OCI-LY7 (cell line): ENCODE measurements around the gene CUX1. TPM values are rescaled to one million over a fixed set of nuclear protein-coding genes. Genes with fewer than 3 reads are reported as not detected.

Experiments used
- BruUV-seq: library from RNA; stranded (reverse); fragments of 400-500 nt; replicated peaks from 2 replicates; lab custom pipeline; 2021; lab: Mats Ljungman, UMichigan
- CTCF ChIA-PET: fragments of 300-600 bp; sonication (Branson Sonifier 250); formaldehyde crosslinking; loops from one replicate; lab custom pipeline; 2022; ENCODE audit warnings: antibody characterized with exemption; ENCODE audit not compliant: unreplicated experiment; lab: Charles Lee
- POLR2A ChIA-PET: fragments of 300-600 bp; sonication (Branson Sonifier 250); formaldehyde crosslinking; loops from one replicate; lab custom pipeline; 2022; ENCODE audit warnings: antibody characterized with exemption; lab: Charles Lee
- DNase-seq: peaks from one replicate; pipeline ENCODE4 v3.0.0-alpha.2; 2015; ENCODE audit warnings: low spot score
- H2AFZ ChIP-seq: fragments of 200-600 bp; sonication (generic), shearing (Covaris generic); 2 replicates; pipeline ENCODE4 v1.6.1; 2014; ENCODE audit warnings: mild to moderate bottlenecking, antibody characterized with exemption, low read length, moderate library complexity
- H3K27ac ChIP-seq: fragments of 200-600 bp; sonication (generic); 2 replicates; pipeline ENCODE4 v1.5.1; 2014; ENCODE audit warnings: mixed run types, low read depth, mild to moderate bottlenecking, moderate library complexity, low read length, inconsistent platforms; ENCODE audit not compliant: poor library complexity, severe bottlenecking
- H3K36me3 ChIP-seq: fragments of 200-600 bp; sonication (generic); 2 replicates; pipeline ENCODE4 v1.6.1; 2014; ENCODE audit warnings: mild to moderate bottlenecking, antibody characterized with exemption, low read length, moderate library complexity, mixed read lengths; ENCODE audit not compliant: insufficient read depth
- H3K4me1 ChIP-seq: fragments of 200-600 bp; sonication (generic); 2 replicates; pipeline ENCODE4 v1.5.1; 2014; ENCODE audit warnings: mild to moderate bottlenecking, low read length; ENCODE audit not compliant: insufficient read depth, poor library complexity, severe bottlenecking
- H3K4me2 ChIP-seq: fragments of 200-600 bp; sonication (generic); 2 replicates; pipeline ENCODE4 v1.6.1; 2014; ENCODE audit warnings: mild to moderate bottlenecking, low read length
- H3K4me3 ChIP-seq: fragments of 200-600 bp; sonication (generic); 2 replicates; pipeline ENCODE4 v1.5.1; 2014; ENCODE audit warnings: mild to moderate bottlenecking, low read depth, low read length; ENCODE audit not compliant: poor library complexity, severe bottlenecking
- H3K79me2 ChIP-seq: fragments of 200-600 bp; sonication (generic); 2 replicates; pipeline ENCODE4 v1.6.1; 2016; ENCODE audit warnings: low read depth, mild to moderate bottlenecking, low read length, moderate library complexity, mixed read lengths; ENCODE audit not compliant: insufficient read depth
- H3K9me2 ChIP-seq: fragments of 200-600 bp; sonication (generic); 2 replicates; pipeline ENCODE4 v1.6.1; 2016; ENCODE audit warnings: mild to moderate bottlenecking, low read length, mixed read lengths; ENCODE audit not compliant: insufficient read depth
- H3K9me3 ChIP-seq: fragments of 200-600 bp; sonication (generic); 2 replicates; pipeline ENCODE4 v1.6.1; 2014; ENCODE audit warnings: mild to moderate bottlenecking, mixed run types, low read length, mixed read lengths
- H4K20me1 ChIP-seq: fragments of 200-600 bp; sonication (generic); 2 replicates; pipeline ENCODE4 v1.6.1; 2014; ENCODE audit warnings: mild to moderate bottlenecking, antibody characterized with exemption, low read length, moderate library complexity, mixed read lengths; ENCODE audit not compliant: insufficient read depth
- EZH2phosphoT487 ChIP-seq: fragments of 200-600 bp; sonication (generic); IDR thresholded peaks from 2 replicates; pipeline ENCODE4 v1.6.1; 2018; ENCODE audit warnings: low read depth, borderline replicate concordance, mild to moderate bottlenecking, mixed run types, antibody characterized with exemption, low read length, moderate library complexity, mixed read lengths
- intact Hi-C: fragments of 100-400 bp; cut with micrococcal nuclease; formaldehyde crosslinking; loops from one replicate; pipeline ENCODE4 v1.10.0; 2022; ENCODE audit not compliant: unreplicated experiment
- total RNA-seq, 2 experiments: library from RNA; depleted of rRNA in 1 of 2; stranded (reverse); fragments of >200 nt in 1 of 2; shearing (Covaris generic) in 1 of 2; gene quantifications; 2 replicates each; pipeline ENCODE4 v1.2.3, GENCODE V29; 2014 to 2022
- TF ChIP-seq, protein P1 (sequence below): fragments of 200-600 bp; sonication (generic); conservative IDR thresholded peaks from 2 replicates; pipeline ENCODE4 v1.5.1; 2014; ENCODE audit warnings: mild to moderate bottlenecking, antibody characterized with exemption, low read length, moderate library complexity, mixed read lengths

The CUX1 gene
- total RNA-seq, 2 experiments from 2014 or later: 143 to 199 TPM

DNA sequence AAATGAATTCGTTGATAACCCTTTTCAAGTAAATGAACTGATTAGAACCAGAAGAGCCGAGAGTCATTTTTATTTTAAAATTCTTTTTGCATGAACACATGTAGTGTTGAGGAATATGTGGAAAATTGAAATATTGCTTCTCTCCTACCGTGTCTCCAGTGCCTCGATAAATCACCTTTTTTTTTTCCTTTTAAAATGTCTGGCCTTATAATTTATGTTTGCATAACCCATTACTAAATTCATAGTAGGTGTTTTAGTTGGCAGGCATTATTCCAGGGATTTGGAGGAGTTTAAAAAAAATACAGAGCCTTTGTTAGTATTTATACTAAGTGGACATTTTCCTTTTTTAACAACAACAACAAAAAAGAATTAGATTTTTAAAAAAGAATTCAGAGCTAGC is 115.6 kb downstream of the CUX1 start:
- Histone ChIP-seq H3K27ac (peak overlapping the region; percentile 82), H4K20me1 (peaks cover 26% of the 10 kb centered on the region; the same call in 1 of the 2 replicates), H2AFZ (no peak overlapping the region), H3K9me3 (no peaks in the 10 kb centered on the region), H3K9me2 (no peaks in the 10 kb centered on the region), H3K79me2 (peaks cover 93% of the 10 kb centered on the region), H3K4me3 (peak overlapping the region; percentile 58), H3K4me2 (peak overlapping the region; percentile 80), H3K36me3 (peaks cover 57% of the 10 kb centered on the region), H3K4me1 (peaks cover 79% of the 10 kb centered on the region)
- CTCF ChIA-PET: no interaction called here
- POLR2A ChIA-PET: interaction anchor here (0.8 to 2.3 kb wide), 4 partner anchors 12 to 82 kb away, joined by 3 to 5 read pairs (median 3); no protein-coding TSS in a partner anchor
- TF ChIP-seq EZH2phosphoT487: no peak
- TF ChIP-seq, protein P1, sequence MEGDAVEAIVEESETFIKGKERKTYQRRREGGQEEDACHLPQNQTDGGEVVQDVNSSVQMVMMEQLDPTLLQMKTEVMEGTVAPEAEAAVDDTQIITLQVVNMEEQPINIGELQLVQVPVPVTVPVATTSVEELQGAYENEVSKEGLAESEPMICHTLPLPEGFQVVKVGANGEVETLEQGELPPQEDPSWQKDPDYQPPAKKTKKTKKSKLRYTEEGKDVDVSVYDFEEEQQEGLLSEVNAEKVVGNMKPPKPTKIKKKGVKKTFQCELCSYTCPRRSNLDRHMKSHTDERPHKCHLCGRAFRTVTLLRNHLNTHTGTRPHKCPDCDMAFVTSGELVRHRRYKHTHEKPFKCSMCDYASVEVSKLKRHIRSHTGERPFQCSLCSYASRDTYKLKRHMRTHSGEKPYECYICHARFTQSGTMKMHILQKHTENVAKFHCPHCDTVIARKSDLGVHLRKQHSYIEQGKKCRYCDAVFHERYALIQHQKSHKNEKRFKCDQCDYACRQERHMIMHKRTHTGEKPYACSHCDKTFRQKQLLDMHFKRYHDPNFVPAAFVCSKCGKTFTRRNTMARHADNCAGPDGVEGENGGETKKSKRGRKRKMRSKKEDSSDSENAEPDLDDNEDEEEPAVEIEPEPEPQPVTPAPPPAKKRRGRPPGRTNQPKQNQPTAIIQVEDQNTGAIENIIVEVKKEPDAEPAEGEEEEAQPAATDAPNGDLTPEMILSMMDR: no peak
- TSS peak; percentile 21 for BruUV-seq
- intact Hi-C loops: loop anchor here (2.0 to 5.0 kb wide), 2 partner anchors 46 to 58 kb away; no protein-coding TSS in a partner anchor
- no peak for DNase-seq

DNA sequence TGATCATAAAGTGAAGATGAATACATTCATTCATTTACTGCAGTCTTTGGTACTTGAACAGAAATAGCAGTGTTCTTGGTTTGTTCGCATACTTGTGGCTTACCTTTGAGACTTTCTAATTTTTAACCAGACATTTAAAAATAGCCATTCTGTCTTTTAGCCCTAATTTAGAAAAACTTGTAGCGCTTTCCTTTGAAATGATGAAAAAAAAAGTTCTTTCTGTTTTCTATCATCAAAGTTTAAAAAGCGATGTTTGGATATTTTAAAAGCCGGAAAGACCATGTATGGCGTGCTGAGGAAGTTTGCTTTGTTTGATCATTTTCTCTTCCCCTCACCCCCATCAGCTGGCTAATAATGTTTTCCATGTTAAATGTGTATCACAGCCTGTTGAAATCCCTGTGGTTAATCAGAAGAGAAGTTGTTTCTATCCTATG is 116.3 kb downstream of the CUX1 start:
- intact Hi-C loops: loop anchor here (2.0 to 5.0 kb wide), 2 partner anchors 46 to 57 kb away; no protein-coding TSS in a partner anchor
- Histone ChIP-seq H3K4me1 (peaks cover 86% of the 10 kb centered on the region), H2AFZ (no peak overlapping the region), H3K36me3 (peaks cover 61% of the 10 kb centered on the region), H3K4me2 (peak overlapping the region; percentile 80), H3K27ac (peak overlapping the region; percentile 82), H3K4me3 (peak overlapping the region; percentile 58), H3K9me3 (no peaks in the 10 kb centered on the region), H4K20me1 (peaks cover 26% of the 10 kb centered on the region; the same call in 1 of the 2 replicates), H3K79me2 (peaks cover 97% of the 10 kb centered on the region), H3K9me2 (no peaks in the 10 kb centered on the region)
- no TSS peak for BruUV-seq
- CTCF ChIA-PET: no interaction called here
- peak; percentile 60 for DNase-seq
- POLR2A ChIA-PET: interaction anchor here (0.6 to 2.3 kb wide), 5 partner anchors 11 to 337 kb away, joined by 3 to 7 read pairs (median 3); no protein-coding TSS in a partner anchor
- TF ChIP-seq, protein P1: no peak
- TF ChIP-seq EZH2phosphoT487: no peak

DNA sequence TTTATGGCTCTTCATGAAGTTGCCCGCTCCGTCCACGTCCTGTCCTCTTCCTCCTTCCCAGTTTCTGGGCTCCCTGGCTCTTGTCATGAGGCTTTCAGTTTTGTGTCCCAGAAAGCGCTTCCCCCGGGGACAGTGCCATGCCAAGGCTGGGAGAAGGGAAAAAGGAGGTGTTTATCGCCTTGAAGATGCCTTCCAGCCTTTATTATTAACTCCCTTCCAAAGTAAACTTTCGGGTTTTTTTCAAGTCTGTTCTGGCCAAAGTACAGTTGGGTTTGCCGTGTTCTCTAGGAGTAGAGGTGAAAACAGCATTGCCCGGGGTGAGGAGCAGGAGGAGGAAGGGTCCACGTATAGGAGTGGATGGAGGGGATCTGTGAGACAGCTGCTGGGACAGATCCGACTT is 117.2 kb downstream of the CUX1 start:
- TF ChIP-seq, protein P1: no peak
- no peak for TF ChIP-seq EZH2phosphoT487
- Histone ChIP-seq H3K36me3 (peaks cover 55% of the 10 kb centered on the region), H3K9me3 (no peaks in the 10 kb centered on the region), H2AFZ (no peak overlapping the region), H3K4me1 (peaks cover 94% of the 10 kb centered on the region), H3K4me3 (peak overlapping the region; percentile 58), H3K4me2 (peak overlapping the region; percentile 80), H3K27ac (peak overlapping the region; percentile 82), H3K9me2 (no peaks in the 10 kb centered on the region), H4K20me1 (peaks cover 26% of the 10 kb centered on the region; the same call in 1 of the 2 replicates), H3K79me2 (peaks cover 96% of the 10 kb centered on the region)
- intact Hi-C loops: loop anchor here (5.0 kb wide), 3 partner anchors 47 to 117 kb away; partner anchors contain the start of gene CUX1
- CTCF ChIA-PET: no interaction called here
- no TSS peak for BruUV-seq
- no peak for DNase-seq
- POLR2A ChIA-PET: interaction anchor here (0.7 to 1.9 kb wide), 2 partner anchors 40 to 57 kb away, joined by 4 to 5 read pairs; no protein-coding TSS in a partner anchor
